GM23248 (cell line): ENCODE measurements around the gene SPRN. TPM values are rescaled to one million over a fixed set of nuclear protein-coding genes. Genes with fewer than 3 reads are reported as not detected.
A peak's percentile ranks its signal among the peaks of the same experiment; 100 is the strongest.

Experiments used
- DNase-seq: peaks from one replicate; pipeline ENCODE4 v3.0.0-alpha.2; 2015
- H2AFZ ChIP-seq: fragments of 200-600 bp; sonication (generic); 2 replicates; pipeline ENCODE4 v1.6.1; 2016; ENCODE audit warnings: antibody characterized with exemption
- H3F3A ChIP-seq: fragments of 200-600 bp; sonication (generic); 2 replicates; pipeline ENCODE4 v1.6.1; 2016; ENCODE audit warnings: mild to moderate bottlenecking, antibody characterized with exemption, mixed run types; ENCODE audit not compliant: insufficient read depth
- H3K27ac ChIP-seq: fragments of 200-600 bp; sonication (generic); 2 replicates; pipeline ENCODE4 v1.5.1; 2016; ENCODE audit warnings: mild to moderate bottlenecking
- H3K27me3 ChIP-seq: fragments of 200-600 bp; sonication (generic); replicated peaks from 2 replicates; pipeline ENCODE4 v1.6.1; 2016; ENCODE audit warnings: mild to moderate bottlenecking; ENCODE audit not compliant: insufficient read depth
- H3K36me3 ChIP-seq: fragments of 200-600 bp; sonication (generic); 2 replicates; pipeline ENCODE4 v1.6.1; 2016; ENCODE audit warnings: low read depth, mild to moderate bottlenecking
- H3K4me1 ChIP-seq: fragments of 200-600 bp; sonication (generic); 2 replicates; pipeline ENCODE4 v1.6.1; 2016; ENCODE audit warnings: mild to moderate bottlenecking; ENCODE audit not compliant: insufficient read depth
- H3K4me2 ChIP-seq: fragments of 200-600 bp; sonication (generic); one replicate; pipeline ENCODE4 v1.6.1; 2016; ENCODE audit warnings: mild to moderate bottlenecking; ENCODE audit not compliant: unreplicated experiment
- H3K4me3 ChIP-seq: fragments of 200-600 bp; sonication (generic); 2 replicates; pipeline ENCODE4 v1.5.1; 2016; ENCODE audit warnings: mild to moderate bottlenecking
- H3K79me2 ChIP-seq: fragments of 200-600 bp; sonication (generic); 2 replicates; pipeline ENCODE4 v1.6.1; 2016; ENCODE audit warnings: mild to moderate bottlenecking; ENCODE audit not compliant: insufficient read depth
- H3K9ac ChIP-seq: fragments of 200-600 bp; sonication (generic); 2 replicates; pipeline ENCODE4 v1.6.1; 2016; ENCODE audit warnings: mild to moderate bottlenecking
- H3K9me2 ChIP-seq: fragments of 200-600 bp; sonication (generic); 2 replicates; pipeline ENCODE4 v1.6.1; 2016; ENCODE audit warnings: mixed run types, mild to moderate bottlenecking, moderate library complexity; ENCODE audit not compliant: insufficient read depth
- H3K9me3 ChIP-seq: fragments of 200-600 bp; sonication (generic); one replicate; pipeline ENCODE4 v1.6.1; 2017; ENCODE audit warnings: low read depth
- H4K20me1 ChIP-seq: fragments of 200-600 bp; sonication (generic); 2 replicates; pipeline ENCODE4 v1.6.0; 2016; ENCODE audit not compliant: insufficient read depth
- EZH2 ChIP-seq: fragments of 200-600 bp; sonication (generic); IDR thresholded peaks from 2 replicates; pipeline ENCODE4 v1.6.1; 2018; ENCODE audit warnings: antibody characterized with exemption, mild to moderate bottlenecking; ENCODE audit not compliant: insufficient read depth, poor library complexity, severe bottlenecking
- EZH2phosphoT487 ChIP-seq: fragments of 200-600 bp; sonication (generic); IDR thresholded peaks from 2 replicates; pipeline ENCODE4 v1.6.1; 2018; ENCODE audit warnings: antibody characterized with exemption, moderate library complexity, mild to moderate bottlenecking, low read depth; ENCODE audit not compliant: insufficient read depth
- WGBS, 2 experiments: methylation state at CpG; one replicate each; pipeline ENCODE4 v1.1.6; 2015 to 2017; ENCODE audit warnings: low lambda C conversion rate in 2 of 2, low coverage in 1 of 2; ENCODE audit errors: missing lambda C conversion rate in 2 of 2; 5-methylcytosine and 5-hydroxymethylcytosine counted together
- in situ Hi-C: fragments of 300-500 bp; cut with MboI; formaldehyde crosslinking; loops from 2 replicates; pipeline ENCODE4 v1.15.0; 2020
- polyA plus RNA-seq: library from polyadenylated mRNA; unstranded; fragments of >200 nt; fragmentation: Nextera tagmentation; extraction: Ambion mirVana; gene quantifications from 2 replicates; pipeline ENCODE4 v1.2.1, GENCODE V29; 2016
- total RNA-seq: library from RNA; depleted of rRNA; stranded (reverse); fragments of >200 nt; shearing (Covaris generic); gene quantifications from 2 replicates; pipeline ENCODE4 v1.2.3, GENCODE V29; 2014

SPRN gene
- total and polyA plus RNA-seq, 2 experiments from 2014 or later: 0.22 to 0.34 TPM

- in situ Hi-C loops: no loop called here
- H3K4me3 ChIP-seq: no peak overlapping the region
- H3K4me2 ChIP-seq: no peak overlapping the region
- H3K9ac ChIP-seq: no peak overlapping the region
- peaks cover 7% of the 10 kb centered on the region; the same call in 1 of the 2 replicates for H3K36me3 ChIP-seq
- H3K9me2 ChIP-seq: no peaks in the 10 kb centered on the region
- no peak overlapping the region for H3K27ac ChIP-seq
- H3K9me3 ChIP-seq: no peaks in the 10 kb centered on the region
- peaks cover 63% of the 10 kb centered on the region for H3K79me2 ChIP-seq
- H3K27me3 ChIP-seq: no peaks in the 10 kb centered on the region
- DNase-seq: no peak
- H3K4me1 ChIP-seq: 0 out of 2 replicates have a peak, but pooled peaks cover 9% of the 10 kb centered on the region
- no peak for TF ChIP-seq EZH2phosphoT487
- TF ChIP-seq EZH2: no peak
- 86% methylated on average over 7 of the region's 7 CpGs for WGBS, 2 experiments
- no peaks in the 10 kb centered on the region for H4K20me1 ChIP-seq
- no peak overlapping the region for H2AFZ ChIP-seq
- no peaks in the 10 kb centered on the region for H3F3A ChIP-seq
Measured at GRCh38 chr10:133397938-133398337, 26.5 kb downstream of the SPRN start.

GRCh38 chr10:133396035-133396624, 28.3 kb downstream of the SPRN start:
- H3K9me3 ChIP-seq: no peaks in the 10 kb centered on the region
- H3K4me3 ChIP-seq: no peak overlapping the region
- H3K4me1 ChIP-seq: 0 out of 2 replicates have a peak, but pooled peaks cover 9% of the 10 kb centered on the region
- TF ChIP-seq EZH2 (no peak), EZH2phosphoT487 (no peak)
- no peaks in the 10 kb centered on the region for H3K9me2 ChIP-seq
- peak; percentile 30 for DNase-seq
- 96 to 98% methylated on average over 19 of the region's 19 CpGs for WGBS, 2 experiments
- no peak overlapping the region for H3K4me2 ChIP-seq
- H3K36me3 ChIP-seq: 0 out of 2 replicates have a peak, but pooled peaks cover 7% of the 10 kb centered on the region
- no peaks in the 10 kb centered on the region for H3F3A ChIP-seq
- in situ Hi-C loops: no loop called here
- H2AFZ ChIP-seq: no peak overlapping the region
- no peaks in the 10 kb centered on the region for H3K27me3 ChIP-seq
- no peaks in the 10 kb centered on the region for H4K20me1 ChIP-seq
- no peak overlapping the region for H3K9ac ChIP-seq
- peaks cover 59% of the 10 kb centered on the region for H3K79me2 ChIP-seq
- H3K27ac ChIP-seq: no peak overlapping the region

GRCh38 chr10:133394801-133395221, 29.6 kb downstream of the SPRN start:
- 14% methylated on average over 21 of the region's 21 CpGs for WGBS, 2 experiments
- peaks cover 49% of the 10 kb centered on the region for H3K79me2 ChIP-seq
- peak overlapping the region; percentile 94 for H3K9ac ChIP-seq
- H4K20me1 ChIP-seq: no peaks in the 10 kb centered on the region
- H3K27me3 ChIP-seq: no peaks in the 10 kb centered on the region
- H3K4me1 ChIP-seq: 0 out of 2 replicates have a peak, but pooled peaks cover 9% of the 10 kb centered on the region
- peak; percentile 37 for DNase-seq
- no peaks in the 10 kb centered on the region for H3K9me2 ChIP-seq
- H2AFZ ChIP-seq: peak overlapping the region; percentile 94
- in situ Hi-C loops: no loop called here
- H3K36me3 ChIP-seq: 0 out of 2 replicates have a peak, but pooled peaks cover 7% of the 10 kb centered on the region
- TF ChIP-seq EZH2phosphoT487: no peak
- peak overlapping the region; percentile 70 for H3K27ac ChIP-seq
- no peaks in the 10 kb centered on the region for H3F3A ChIP-seq
- no peaks in the 10 kb centered on the region for H3K9me3 ChIP-seq
- H3K4me2 ChIP-seq: peak overlapping the region; percentile 84
- peak overlapping the region; percentile 92 for H3K4me3 ChIP-seq

- 0 to 1% methylated on average over 34 to 69 of the region's 69 CpGs for WGBS, 2 experiments
- no peaks in the 10 kb centered on the region for H4K20me1 ChIP-seq
- H3K4me2 ChIP-seq: peak within 1 kb of the TSS; percentile 84
- peak within 1 kb of the TSS; percentile 94 for H3K9ac ChIP-seq
- H3K4me1 ChIP-seq: 0 out of 2 replicates have a peak, but pooled peaks cover 9% of the 10 kb centered on the region
- H3K79me2 ChIP-seq: peaks cover 49% of the 10 kb centered on the region
- peak within 1 kb of the TSS; percentile 92 for H3K4me3 ChIP-seq
- no peaks in the 10 kb centered on the region for H3K9me2 ChIP-seq
- peak; percentile 98 for DNase-seq
- no peaks in the 10 kb centered on the region for H3F3A ChIP-seq
- in situ Hi-C loops: no loop called here
- H3K27me3 ChIP-seq: no peaks in the 10 kb centered on the region
- H3K9me3 ChIP-seq: no peaks in the 10 kb centered on the region
- TF ChIP-seq EZH2phosphoT487: no peak
- TF ChIP-seq EZH2: no peak
- H2AFZ ChIP-seq: peak within 1 kb of the TSS; percentile 94
- 0 out of 2 replicates have a peak, but pooled peaks cover 7% of the 10 kb centered on the region for H3K36me3 ChIP-seq
- peak within 1 kb of the TSS; percentile 70 for H3K27ac ChIP-seq
Measured at GRCh38 chr10:133394064-133394663, 30.3 kb downstream of the SPRN start, which contains the start of gene MTG1. Gene MTG1 (plus strand): TSS chr10:133394157. CDS start chr10:133394221, 64 bp downstream.
